NCI-H82 (cell line): ENCODE data around the gene SH3TC1.

ENCODE experiments used
- DNase-seq: peaks from one replicate; lab custom pipeline; 2025; lab: John Stamatoyannopoulos, UW

The SH3TC1 gene

DNA sequence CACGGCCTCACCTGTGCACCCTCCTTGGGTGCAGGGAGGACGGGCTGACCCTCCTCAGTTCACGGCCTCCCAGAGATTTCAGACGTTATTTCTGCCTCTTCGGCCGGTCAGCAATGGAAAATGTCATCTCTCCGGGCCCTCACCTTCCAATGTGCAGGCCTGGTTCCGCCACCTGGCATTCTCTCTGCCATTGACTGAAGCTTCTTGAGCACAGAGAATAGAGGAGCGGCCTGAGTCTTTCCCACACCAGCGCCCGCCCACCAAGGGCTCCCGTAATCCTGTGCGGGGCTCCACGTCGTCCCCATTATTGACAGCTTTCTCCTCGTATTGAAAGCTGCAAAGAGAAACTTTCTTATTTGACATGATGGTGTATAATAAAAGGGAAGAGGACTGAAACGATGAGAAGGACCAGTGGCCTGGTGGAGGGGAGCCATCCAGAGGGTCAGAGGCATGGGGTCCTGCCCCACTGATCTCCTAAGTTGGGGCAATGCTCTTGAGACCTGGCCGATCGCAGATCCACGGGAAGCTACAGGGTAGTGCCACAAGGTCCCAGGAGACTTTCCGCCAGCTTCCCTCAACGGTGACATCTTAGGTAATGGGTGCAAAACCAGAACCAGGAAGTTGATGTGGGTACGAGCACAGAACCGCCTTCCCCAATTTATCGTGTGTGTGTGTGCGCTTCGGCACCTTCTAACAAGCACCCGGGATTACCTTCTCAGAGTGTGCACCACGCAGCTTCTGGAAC, 91.0 kb downstream of the SH3TC1 start:
- DNase-seq, result no peak

GRCh38 chr4:8290701-8290970, 91.5 kb downstream of the SH3TC1 start:
- no peak for DNase-seq
